Caco-2 (cell line): ENCODE measurements around the gene ZNF738. TPM values are rescaled to one million over a fixed set of nuclear protein-coding genes. Genes with fewer than 3 reads are reported as not detected.

Experiments used
- BruUV-seq: library from RNA; stranded (reverse); fragments of 400-500 nt; replicated peaks from 2 replicates; lab custom pipeline; 2021; lab: Mats Ljungman, UMichigan
- CTCF ChIA-PET: fragments of 300-600 bp; sonication (Branson Sonifier 250); formaldehyde crosslinking; loops from one replicate; lab custom pipeline; 2022; ENCODE audit warnings: antibody characterized with exemption; lab: Charles Lee
- POLR2A ChIA-PET: fragments of 300-600 bp; sonication (Branson Sonifier 250); formaldehyde crosslinking; loops from one replicate; lab custom pipeline; 2022; ENCODE audit warnings: antibody characterized with exemption; lab: Charles Lee
- DNase-seq, 2 experiments: peaks; one replicate each; pipeline versions ENCODE4 v3.0.0 to v3.0.0-alpha.2; 2020 to 2022
- H3K27me3 ChIP-seq: replicated peaks from 2 replicates; pipeline ENCODE4 v1.6.0; 2011; ENCODE audit warnings: low read length; ENCODE audit not compliant: control insufficient read depth, insufficient read depth
- H3K36me3 ChIP-seq: 2 replicates; pipeline ENCODE4 v1.5.1; 2011; ENCODE audit warnings: low read length; ENCODE audit not compliant: control insufficient read depth, insufficient read depth
- H3K4me1 ChIP-seq: fragments of 250-450 bp; sonication (Bioruptor Pico); 2 replicates; pipeline ENCODE4 v1.5.1; 2020; ENCODE audit warnings: mild to moderate bottlenecking
- H3K4me3 ChIP-seq: 2 replicates; pipeline ENCODE4 v1.5.1; 2011; ENCODE audit warnings: low read depth, mild to moderate bottlenecking, control low read depth, low read length
- H3K9me3 ChIP-seq: fragments of 250-450 bp; sonication (Bioruptor Pico); 2 replicates; pipeline ENCODE4 v1.5.1; 2020; ENCODE audit warnings: mild to moderate bottlenecking, moderate library complexity
- H3K27ac Mint-ChIP-seq: one replicate; pipeline ENCODE4 v1.8.0; 2022; ENCODE audit warnings: mixed read lengths; ENCODE audit not compliant: unreplicated experiment
- H3K27me3 Mint-ChIP-seq: one replicate; pipeline ENCODE4 v1.8.0; 2022; ENCODE audit warnings: mixed read lengths; ENCODE audit not compliant: insufficient read depth, unreplicated experiment
- H3K36me3 Mint-ChIP-seq: one replicate; pipeline ENCODE4 v1.8.0; 2022; ENCODE audit warnings: mild to moderate bottlenecking, mixed read lengths; ENCODE audit not compliant: insufficient read depth, unreplicated experiment
- H3K4me1 Mint-ChIP-seq: one replicate; pipeline ENCODE4 v1.8.0; 2022; ENCODE audit warnings: low read depth, mixed read lengths; ENCODE audit not compliant: unreplicated experiment
- H3K4me3 Mint-ChIP-seq: one replicate; pipeline ENCODE4 v1.8.0; 2022; ENCODE audit warnings: mild to moderate bottlenecking, moderate library complexity, mixed read lengths; ENCODE audit not compliant: unreplicated experiment
- H3K9me3 Mint-ChIP-seq: one replicate; pipeline ENCODE4 v1.8.0; 2022; ENCODE audit warnings: mixed read lengths; ENCODE audit not compliant: unreplicated experiment
- CTCF ChIP-seq, 2 experiments: fragments of 200-600 bp in 1 of 2; IDR thresholded peaks; 1 replicate in 1 of 2; 2 replicates in 1 of 2; pipeline versions ENCODE4 v1.5.1 to v1.8.0; 2011 to 2022; ENCODE audit warnings: antibody characterized with exemption in 1 of 2, control low read depth in 1 of 2, inconsistent platforms in 1 of 2, low read depth in 1 of 2, low read length in 1 of 2, mild to moderate bottlenecking in 1 of 2, moderate library complexity in 1 of 2; ENCODE audit not compliant: insufficient read depth in 1 of 2, severe bottlenecking in 1 of 2, unreplicated experiment in 1 of 2
- intact Hi-C: fragments of 100-400 bp; cut with micrococcal nuclease; formaldehyde crosslinking; loops from one replicate; pipeline ENCODE4 v1.10.0; 2022; ENCODE audit not compliant: unreplicated experiment
- total RNA-seq: library from RNA; stranded (reverse); gene quantifications from 2 replicates; pipeline ENCODE4 v1.2.3, GENCODE V29; 2022

ZNF738 gene
- total RNA-seq, 1 experiment from 2014 or later = 9.5 TPM

- Histone ChIP-seq H3K9me3 (peaks cover 6% of the 10 kb centered on the region; the same call in 1 of the 2 replicates), H3K27me3 (no peaks in the 10 kb centered on the region), H3K4me1 (no peaks in the 10 kb centered on the region), H3K4me3 (no peak overlapping the region), H3K36me3 (no peaks in the 10 kb centered on the region)
- H3K4me3 Mint-ChIP-seq = no peak overlapping the region
- no TSS peak for BruUV-seq
- DNase-seq = no peak
- no peaks in the 10 kb centered on the region for H3K27me3 Mint-ChIP-seq
- ChIA-PET CTCF (no interaction called here), POLR2A (no interaction called here)
- no peak for TF ChIP-seq CTCF (IDR thresholded peaks at IDR 0.05; ENCODE audit: insufficient read depth in 1 of 2, low read depth in 1 of 2, low read length in 1 of 2, severe bottlenecking in 1 of 2, unreplicated experiment in 1 of 2)
- intact Hi-C loops = no loop called here
- H3K27ac Mint-ChIP-seq = no peak overlapping the region
- no peaks in the 10 kb centered on the region for H3K4me1 Mint-ChIP-seq
- H3K9me3 Mint-ChIP-seq = peaks cover 20% of the 10 kb centered on the region
- no peaks in the 10 kb centered on the region for H3K36me3 Mint-ChIP-seq
These were observed 6.0 kb upstream of the ZNF738 start for GRCh38 chr19:21352830-21353229.

GRCh38 chr19:21362291-21362690 lies 3.5 kb downstream of the ZNF738 start:
- H3K36me3 ChIP-seq = peaks cover 2% of the 10 kb centered on the region; the same call in 1 of the 2 replicates
- H3K27me3 Mint-ChIP-seq = no peaks in the 10 kb centered on the region
- no peaks in the 10 kb centered on the region for H3K27me3 ChIP-seq
- no peaks in the 10 kb centered on the region for H3K4me1 ChIP-seq
- no TSS peak for BruUV-seq
- peaks cover 4% of the 10 kb centered on the region; the same call in 1 of the 2 replicates for H3K9me3 ChIP-seq
- no peaks in the 10 kb centered on the region for H3K9me3 Mint-ChIP-seq
- no peak for DNase-seq
- H3K4me1 Mint-ChIP-seq = no peaks in the 10 kb centered on the region
- H3K4me3 ChIP-seq = no peak overlapping the region
- peaks cover 77% of the 10 kb centered on the region for H3K36me3 Mint-ChIP-seq
- no peak overlapping the region for H3K4me3 Mint-ChIP-seq
- intact Hi-C loops = no loop called here
- ChIA-PET CTCF (no interaction called here), POLR2A (no interaction called here)
- no peak for TF ChIP-seq CTCF (IDR thresholded peaks at IDR 0.05; ENCODE audit: insufficient read depth in 1 of 2, low read depth in 1 of 2, low read length in 1 of 2, severe bottlenecking in 1 of 2, unreplicated experiment in 1 of 2)
- H3K27ac Mint-ChIP-seq = no peak overlapping the region

- intact Hi-C loops = no loop called here
- H3K27me3 ChIP-seq = no peaks in the 10 kb centered on the region
- H3K9me3 ChIP-seq = peaks cover 30% of the 10 kb centered on the region
- Mint-ChIP-seq H3K4me1 (no peaks in the 10 kb centered on the region), H3K9me3 (peaks cover 33% of the 10 kb centered on the region), H3K27ac (no peak overlapping the region), H3K27me3 (no peaks in the 10 kb centered on the region), H3K36me3 (peaks cover 26% of the 10 kb centered on the region), H3K4me3 (no peak overlapping the region)
- no peak overlapping the region for H3K4me3 ChIP-seq
- H3K36me3 ChIP-seq = 0 out of 2 replicates have a peak, but pooled peaks cover 1% of the 10 kb centered on the region
- TF ChIP-seq CTCF (IDR thresholded peaks at IDR 0.05; ENCODE audit: insufficient read depth in 1 of 2, low read depth in 1 of 2, low read length in 1 of 2, severe bottlenecking in 1 of 2, unreplicated experiment in 1 of 2) = no peak
- no peak for DNase-seq
- ChIA-PET CTCF (no interaction called here), POLR2A (no interaction called here)
- no peaks in the 10 kb centered on the region for H3K4me1 ChIP-seq
- BruUV-seq = no TSS peak
These were observed 25.3 kb downstream of the ZNF738 start for GRCh38 chr19:21383980-21384582.
